Non-pigmented ciliary epithelial cell (primary cell): Measurements from ENCODE around the gene ENPP1.
"Not testable (repeated sequence)": the region's sequence is repeated elsewhere in the genome, so short reads cannot be mapped to it uniquely, and the experiment has no call there.

ENCODE experiments used
- DNase-seq: peaks from one replicate; pipeline ENCODE4 v3.0.0-alpha.2; 2010; ENCODE audit warnings: low read depth

ENPP1 gene

DNA sequence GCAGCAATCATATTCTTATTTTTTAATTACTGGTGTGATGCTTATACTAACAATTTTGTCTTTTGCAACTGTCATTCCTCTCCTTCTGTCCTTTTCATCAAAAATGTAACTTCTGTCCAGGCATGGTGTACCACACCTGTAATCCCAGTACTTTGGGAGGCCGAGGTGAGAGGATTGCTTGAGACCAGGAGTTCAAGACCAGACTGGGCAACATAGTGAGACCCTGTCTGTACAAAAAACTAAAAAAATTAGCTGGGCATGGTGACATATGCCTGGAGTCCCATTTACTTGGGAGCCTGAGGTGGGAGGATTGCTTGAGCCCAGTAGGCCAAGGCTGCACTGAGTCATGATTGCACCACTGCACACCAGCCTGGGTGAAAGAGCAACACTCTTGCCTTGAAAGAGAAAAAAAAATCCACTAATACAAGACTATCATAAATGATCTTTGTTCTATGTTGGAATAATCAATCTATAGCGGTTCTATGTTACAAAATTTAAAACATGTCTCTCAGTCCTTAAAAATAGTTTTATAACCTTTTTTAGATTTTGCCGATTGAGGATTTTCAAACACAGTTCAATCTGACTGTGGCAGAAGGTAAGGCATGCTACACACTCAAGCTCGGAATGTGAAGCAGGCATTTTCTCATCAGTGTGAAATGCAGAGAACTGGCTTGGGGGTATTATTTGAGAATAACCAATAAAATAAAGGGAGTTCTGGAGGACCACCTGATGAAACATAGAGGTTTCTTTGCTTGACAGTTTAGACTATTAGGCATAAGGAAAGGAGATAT lies 70.4 kb downstream of the ENPP1 start:
- no peak for DNase-seq

DNA sequence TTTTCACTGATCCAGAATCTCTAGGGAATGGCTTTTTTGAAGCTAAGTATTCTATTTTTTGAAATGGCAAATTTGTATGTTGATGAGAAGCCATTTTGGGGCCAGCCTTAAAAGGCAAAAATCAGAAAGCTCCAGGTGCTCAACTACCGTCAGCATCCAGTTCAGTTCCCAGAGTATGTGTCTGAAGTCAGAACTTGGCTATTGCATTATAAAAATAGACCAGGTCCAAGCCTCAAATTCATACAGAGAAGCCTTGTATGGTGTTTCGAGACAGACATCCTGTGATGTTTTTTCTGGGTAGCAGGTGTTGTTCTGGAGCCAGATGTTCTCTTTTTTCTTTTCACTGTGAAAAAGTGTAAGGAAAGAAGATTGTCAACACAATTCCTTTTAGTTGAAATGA lies 75.2 kb downstream of the ENPP1 start:
- no peak for DNase-seq

DNA sequence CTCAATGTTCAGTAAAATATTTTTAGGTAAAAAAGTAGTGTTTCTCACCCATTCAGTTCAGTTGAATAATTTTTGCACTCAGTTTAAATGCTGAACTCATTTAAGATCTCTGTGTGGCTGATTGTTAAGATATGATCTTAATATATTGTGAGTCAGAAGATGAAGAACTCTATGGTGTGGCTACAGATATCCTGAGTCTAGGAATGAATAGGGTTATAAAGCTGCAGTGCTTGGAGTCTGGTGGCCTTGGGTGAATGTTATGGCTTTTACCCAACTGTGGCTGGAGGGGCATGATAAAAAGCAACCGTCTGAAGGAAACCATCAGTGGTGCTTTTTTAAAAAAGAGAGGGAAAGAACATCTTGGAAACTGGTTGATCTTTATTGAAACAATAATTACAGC lies 77.4 kb downstream of the ENPP1 start:
- no peak for DNase-seq

DNA sequence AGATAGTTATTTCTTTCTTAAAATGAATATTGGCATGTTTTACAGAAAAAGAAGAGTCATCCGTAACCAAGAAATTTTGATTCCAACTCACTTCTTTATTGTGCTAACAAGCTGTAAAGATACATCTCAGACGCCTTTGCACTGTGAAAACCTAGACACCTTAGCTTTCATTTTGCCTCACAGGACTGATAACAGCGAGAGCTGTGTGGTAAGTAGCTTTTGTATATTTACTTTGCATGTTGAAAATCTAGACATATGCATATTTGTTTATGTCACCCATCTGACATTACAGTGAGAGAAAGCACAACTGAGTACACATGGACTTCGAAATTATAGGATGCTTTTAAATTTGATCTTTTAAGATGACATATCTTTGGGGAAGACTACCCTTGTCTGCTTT lies 78.7 kb downstream of the ENPP1 start:
- DNase-seq, result no peak

DNA sequence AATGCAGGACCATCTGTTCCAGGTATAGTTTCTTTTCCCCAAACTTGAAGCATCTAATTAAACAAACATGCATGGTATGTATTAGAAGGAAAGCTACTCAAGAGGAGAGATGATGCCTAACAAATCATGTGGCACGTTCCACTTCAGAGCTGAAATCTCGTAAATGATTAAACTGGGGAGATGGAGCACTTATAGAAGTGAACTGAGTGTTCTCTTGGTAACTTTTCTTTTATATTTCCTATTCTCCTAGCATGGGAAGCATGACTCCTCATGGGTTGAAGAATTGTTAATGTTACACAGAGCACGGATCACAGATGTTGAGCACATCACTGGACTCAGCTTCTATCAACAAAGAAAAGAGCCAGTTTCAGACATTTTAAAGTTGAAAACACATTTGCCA lies 82.3 kb downstream of the ENPP1 start:
- no peak for DNase-seq

DNA sequence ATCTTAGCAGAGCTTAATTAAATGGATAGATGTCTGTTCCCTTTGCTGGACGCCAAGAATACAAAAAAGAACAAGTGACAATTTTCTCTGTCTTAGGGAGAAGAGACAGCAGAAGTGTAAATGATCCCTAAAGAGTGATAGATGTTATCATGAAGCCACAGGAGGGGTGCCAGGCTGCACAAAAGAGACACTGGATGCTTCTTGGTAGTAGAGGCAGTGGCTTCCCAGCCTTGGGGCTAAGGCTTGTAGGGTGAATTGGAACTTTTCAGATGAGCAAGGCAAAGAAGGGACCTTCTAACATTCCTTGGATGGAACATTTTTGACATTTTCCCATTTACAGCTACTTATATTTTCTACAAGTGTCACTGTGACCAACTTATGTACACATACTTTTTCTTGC lies 85.4 kb downstream of the ENPP1 start:
- DNase-seq, result no peak

DNA sequence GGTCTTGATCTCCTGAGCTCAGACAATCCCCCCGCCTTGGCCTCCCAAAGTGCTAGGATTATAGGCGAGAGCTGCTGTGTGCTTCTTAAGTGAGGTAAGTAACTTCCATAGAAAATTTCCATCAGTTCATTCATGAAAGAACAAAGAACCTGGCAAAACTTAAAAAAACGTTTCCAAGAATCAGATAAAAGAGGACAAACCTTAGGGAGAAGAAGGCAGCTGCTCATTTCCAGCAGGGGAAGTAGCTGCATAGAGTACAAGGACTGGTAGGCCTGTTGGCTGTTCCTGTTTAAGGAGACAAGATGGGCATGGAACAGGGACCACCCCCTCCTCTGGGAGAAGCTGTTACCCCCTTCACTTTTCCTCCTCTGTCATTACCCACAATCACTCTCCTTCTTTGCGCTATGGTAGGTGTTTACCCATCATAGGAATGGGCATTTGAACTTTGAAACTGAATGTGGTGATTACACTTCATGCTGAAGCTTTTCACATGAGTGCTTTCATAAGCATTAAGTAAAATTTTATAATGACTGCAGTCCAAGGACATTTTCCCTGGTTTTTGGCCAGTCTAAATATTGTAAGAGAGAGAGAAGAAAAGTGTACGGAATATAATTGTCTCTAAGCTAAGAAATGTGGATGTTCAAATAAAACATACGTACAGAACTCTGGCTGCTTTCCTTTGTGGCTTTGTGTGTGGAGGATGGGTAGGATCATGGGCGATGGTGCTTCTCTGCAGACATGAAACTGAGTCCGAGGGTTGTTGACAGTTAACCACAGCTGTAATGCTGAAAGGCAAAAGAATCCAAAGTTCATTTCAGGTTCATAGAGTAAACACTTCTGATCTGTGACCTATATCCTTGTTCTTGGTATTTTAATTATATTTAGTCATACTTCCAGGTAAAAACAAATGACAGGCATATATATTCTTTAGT lies 86.9 kb downstream of the ENPP1 start:
- no peak for DNase-seq

DNA sequence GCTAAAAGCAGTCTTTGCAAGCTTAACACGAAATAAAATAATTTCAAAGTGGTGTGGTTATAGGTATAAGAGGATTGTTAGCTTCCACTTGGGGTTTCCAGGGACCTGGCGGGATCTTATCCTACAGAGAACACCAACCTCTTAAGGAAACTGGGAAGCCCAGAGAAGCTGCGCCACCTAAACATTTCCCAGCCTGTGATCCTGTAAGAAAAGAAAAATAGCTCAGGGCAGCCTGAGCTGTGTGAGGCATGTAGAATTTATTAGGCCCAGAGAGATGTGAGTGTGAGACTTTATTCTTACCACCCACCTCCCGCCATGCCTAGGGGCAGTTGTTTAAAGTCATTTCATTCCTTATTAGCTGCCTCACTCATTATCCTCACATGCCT lies 89.2 kb downstream of the ENPP1 start:
- no peak for DNase-seq

DNA sequence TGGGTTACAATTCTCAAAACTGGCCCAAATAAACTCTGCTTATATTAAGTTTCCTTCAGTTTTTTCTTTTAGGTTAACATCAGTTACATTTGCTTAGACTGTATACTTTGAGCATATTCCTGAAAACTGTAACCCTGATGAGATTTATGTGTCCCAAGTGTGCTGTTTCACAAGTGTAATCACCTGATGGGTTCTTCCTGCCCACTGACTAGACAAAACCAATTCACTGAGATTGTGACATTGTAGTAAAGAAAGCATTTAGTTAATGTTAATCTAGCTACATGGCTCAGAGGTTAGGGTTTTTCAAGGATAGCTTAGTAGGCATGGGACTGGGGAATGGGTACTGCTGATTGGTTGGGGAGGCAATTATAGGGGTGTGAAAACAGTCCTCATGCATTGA lies 89.8 kb downstream of the ENPP1 start:
- no peak for DNase-seq

DNA sequence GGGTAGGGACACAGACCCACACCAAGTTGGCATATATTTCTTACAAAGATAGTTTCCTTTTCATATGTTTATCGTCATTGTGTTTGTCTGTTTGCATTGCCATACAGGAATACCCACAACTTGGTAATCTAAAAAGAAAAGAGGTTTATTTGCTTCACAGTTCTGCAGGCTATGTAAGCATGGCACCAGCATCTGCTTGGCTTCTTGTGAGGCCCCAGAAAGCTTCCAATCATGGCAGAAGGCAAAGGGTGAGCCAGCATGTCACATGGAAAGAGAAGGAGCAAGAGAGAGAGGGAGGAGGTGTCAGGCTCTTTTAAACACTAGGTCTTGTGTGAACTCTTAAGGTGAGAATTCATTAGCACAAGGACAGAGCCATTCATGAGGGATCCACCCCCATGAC lies 90.9 kb downstream of the ENPP1 start:
- no peak for DNase-seq

DNA sequence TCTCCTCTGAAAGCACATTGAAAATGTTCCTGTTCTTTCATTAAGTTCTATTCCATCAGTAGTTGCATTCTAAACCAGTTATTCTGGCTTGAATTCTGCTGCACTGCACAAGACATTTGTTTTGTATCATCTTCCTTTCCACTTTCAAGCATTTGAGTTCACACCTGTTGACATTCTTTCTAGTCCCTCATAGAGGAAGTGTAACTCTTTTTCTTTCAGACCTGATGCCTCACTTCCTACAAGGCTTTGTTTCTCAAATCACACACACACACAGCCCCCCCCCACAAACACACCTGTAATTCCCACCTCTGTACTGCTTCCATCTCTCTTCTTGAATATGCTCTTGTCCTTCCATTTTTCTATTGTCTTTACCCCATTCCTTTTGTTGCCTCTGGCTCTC lies 92.4 kb downstream of the ENPP1 start:
- DNase-seq, result no peak

DNA sequence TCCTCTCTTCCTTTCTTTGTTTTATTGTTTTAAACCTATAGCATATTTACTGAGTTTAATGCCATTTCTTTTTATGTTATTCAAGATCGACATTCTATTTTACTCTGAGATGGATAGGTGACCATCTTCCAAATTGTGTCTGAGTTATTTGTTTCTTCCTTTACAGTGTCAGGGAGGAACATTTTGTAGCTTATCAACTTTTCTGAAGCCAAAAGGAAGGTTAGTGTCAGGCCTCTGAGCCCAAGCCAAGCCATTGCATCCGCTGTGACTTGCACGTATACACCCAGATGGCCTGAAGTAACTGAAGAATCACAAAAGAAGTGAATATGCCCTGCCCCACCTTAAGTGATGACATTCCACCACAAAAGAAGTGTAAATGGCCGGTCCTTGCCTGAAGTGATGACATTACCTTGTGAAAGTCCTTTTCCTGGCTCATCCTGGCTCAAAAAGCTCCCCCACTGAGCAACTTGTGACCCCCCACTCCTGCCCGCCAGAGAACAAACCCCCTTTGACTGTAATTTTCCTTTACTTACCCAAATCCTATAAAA lies 93.6 kb downstream of the ENPP1 start:
- not testable (repeated sequence) for DNase-seq

DNA sequence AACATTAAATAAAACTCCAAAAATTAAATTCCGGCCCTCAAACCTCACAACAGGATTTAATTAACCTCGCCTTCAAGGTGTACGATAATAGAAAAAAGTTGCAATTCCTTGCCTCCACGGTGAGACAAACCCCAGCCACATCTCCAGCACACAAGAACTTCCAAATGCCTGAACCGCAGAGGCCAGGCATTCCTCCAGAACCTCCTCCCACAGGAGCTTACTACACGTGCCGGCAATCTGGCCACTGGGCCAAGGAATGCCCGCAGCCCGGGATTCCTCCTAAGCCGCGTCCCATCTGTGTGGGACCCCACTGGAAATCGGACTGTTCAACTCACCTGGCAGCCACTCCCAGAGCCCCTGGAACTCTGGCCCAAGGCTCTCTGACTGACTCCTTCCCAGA lies 95.9 kb downstream of the ENPP1 start:
- not testable (repeated sequence) for DNase-seq

DNA sequence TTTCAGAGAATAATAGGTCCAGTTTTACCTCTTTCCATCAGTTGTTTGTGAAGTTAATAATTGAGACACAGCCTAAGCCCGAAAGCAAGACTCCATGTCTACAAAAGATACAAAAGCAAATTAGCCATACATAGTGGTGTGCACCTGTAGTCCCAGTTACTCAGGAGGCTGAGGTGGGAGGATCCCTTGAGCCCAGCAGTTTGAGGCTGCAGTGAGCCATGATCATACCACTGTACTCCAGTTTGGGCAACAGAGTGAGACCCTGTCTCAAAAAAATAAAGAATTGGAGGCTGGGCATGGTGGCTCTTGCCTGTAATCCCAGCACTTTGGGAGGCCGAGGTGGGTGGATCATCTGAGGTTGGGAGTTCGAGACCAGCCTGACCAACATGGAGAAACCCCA lies 101.0 kb downstream of the ENPP1 start:
- DNase-seq, result not testable (repeated sequence)

DNA sequence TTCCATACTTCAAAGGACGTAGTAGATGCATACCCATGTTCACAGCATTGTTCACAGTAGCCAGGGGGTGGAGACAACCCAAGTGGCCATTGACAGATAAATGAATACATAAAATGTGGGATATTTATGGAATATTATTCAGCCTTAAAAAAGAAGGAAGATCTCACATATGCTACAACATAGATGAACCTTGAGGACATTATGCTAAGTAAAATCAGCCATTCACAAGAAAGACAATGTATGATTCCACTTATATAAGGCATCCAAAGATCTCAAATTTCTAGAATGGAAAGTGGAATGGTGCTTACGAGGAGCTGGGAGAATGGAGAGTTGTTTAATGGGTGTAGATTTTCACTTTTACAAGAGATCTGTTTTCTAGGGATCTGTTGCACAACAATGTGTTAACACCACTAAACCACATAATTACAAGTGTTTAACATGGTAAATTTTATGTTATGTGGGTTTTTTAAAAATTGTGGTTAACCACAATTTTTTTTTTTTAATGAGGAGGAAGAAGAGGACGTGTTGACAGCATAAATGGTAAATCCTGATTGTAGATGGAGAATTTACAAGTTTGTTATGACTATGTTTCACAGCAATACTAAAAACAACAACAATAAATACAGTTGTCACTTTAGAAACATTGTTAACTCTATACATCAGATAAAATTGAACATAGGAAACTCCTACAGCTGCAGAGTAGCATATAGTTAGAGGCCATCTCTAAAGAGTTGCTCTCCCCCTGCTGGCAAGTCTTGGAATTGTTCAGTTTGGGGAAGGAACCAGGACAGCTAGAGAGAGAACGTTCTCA lies 101.8 kb downstream of the ENPP1 start:
- no peak for DNase-seq

DNA sequence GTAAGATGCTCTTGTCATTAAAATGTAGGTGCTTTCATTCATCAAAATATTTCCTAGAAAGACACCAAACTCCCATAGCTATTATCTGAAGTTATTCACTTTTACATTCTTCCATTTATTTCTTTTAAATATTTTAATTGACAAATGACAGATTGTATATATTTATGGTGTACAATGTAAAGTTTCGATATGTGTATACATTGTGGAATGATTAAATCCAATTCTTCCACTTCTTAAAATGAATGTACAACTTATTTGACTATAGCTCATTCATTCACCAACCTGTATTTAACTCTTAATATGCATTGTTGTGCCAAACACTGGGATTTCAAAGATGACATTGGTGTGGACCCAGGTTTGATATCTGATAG lies 102.4 kb downstream of the ENPP1 start:
- no peak for DNase-seq

DNA sequence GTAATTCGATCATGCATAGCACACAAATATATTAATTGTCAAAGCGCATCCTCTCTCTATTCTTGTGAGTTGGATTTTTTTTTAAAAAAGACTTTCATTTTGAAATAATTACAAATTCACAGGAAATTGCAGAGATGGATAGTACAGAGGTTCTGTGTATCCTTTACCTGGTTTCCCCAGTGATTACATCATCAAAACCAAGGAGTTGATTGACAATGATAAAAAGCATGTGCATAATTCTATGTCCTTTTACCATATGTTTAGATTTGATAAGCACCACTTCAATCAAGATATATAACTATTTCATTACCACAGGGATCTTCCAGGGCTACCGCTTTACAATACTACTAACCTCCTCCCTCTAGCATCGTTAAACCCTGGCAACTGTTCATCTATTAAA lies 103.1 kb downstream of the ENPP1 start:
- DNase-seq, result no peak

DNA sequence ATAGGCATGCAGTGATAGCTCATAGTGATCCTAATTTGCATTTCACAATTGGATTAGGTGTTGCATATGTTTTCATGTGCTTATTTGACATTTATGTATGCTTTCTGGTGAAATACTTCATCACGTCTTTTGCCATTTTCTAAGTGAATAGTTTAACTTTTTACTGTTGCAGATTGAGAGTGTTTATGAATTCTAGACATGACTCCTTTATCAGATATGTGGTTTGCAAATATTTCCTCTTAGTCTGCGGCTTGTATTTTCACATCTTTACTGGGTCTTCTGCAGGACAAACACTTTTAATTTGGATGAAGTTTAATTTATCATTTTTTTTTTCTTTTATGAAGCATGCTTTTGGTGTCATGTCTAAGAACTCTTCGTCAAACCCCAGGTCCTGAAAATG lies 104.1 kb downstream of the ENPP1 start:
- DNase-seq, result no peak

DNA sequence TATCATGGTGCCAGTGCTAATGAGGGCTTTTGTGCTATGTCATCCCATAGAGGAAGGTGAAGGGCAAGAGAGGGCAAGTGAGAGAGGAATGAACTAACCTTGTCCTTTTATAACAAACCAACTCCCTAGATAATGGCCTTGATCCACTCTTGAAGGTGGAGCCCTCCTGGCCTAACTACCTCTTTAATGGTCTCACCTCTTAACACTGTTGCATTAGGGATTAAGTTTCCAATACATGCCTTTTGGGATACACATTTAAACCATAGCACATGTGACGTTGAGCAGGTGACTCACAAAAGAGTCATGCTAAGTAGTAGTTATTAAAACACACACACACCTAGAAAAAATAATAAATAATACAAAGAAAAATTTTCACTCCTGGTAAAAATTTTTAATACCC lies 106.4 kb downstream of the ENPP1 start:
- DNase-seq, result no peak

DNA sequence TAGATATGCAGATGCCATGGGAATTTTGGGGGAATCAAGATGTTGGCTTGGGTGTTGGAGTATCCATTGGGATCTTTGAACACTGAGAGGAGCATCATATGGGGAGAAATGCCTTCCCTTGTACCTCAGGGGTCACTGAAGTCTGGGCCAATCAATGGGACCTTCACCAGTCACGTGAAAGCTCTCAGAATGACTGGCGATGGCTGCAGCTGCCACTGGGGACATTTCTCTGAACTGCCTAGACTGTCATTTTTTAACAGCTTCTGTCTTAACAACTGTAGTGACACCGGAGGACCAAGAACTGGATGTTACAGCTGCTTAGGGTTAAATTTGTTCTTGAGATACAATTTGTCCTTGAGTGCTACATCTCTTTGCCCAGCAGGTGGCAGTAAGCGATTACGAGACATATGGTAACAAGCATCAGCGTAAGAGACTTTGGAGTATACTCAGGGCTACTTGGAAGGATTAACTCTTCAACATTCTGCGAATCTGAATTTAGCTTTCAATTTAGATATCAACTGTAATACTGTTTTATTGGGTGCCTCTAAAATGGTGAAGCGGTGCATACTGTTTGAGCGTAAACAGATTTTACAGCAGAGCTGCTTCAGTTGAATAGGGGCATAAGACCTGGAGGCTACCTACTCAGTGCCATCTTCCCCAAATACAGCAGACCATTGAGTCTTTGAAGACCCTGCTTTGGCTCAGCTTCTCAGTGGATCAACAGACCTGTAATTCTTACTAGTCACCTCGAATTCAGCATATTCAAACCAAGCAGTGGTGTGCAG lies 107.3 kb downstream of the ENPP1 start:
- peak; percentile 66 for DNase-seq

DNA sequence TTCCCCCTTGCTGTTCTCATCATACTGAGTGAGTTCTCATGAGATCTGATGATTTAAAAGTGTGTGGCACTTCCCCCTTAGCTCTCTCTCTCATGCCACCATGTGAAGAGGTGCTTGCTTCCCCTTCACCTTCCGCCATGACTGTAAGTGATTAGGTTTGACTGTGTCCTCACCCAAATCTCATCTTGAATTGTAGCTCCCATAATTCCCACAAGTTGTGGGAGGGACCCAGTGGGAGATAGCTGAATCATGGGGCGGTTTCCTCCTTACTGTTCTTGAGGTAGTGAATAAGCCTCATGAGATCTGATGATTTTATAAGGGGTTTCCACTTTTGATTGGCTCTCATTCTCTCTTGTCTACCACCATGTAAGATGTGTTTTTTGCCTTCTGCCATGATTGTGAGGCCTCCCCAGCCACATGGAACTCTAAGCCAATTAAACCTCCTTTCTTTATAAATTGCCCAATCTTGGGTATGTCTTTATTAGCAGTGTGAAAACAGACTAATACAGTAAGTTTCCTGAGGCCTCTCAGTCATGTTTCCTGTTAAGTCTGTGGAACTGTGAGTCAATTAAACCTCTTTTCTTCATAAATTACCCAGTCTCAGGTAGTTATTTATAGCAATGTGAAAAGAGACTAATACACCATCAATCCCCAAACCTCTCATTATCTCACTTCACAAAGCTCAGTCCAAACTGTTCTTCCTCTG lies 108.4 kb downstream of the ENPP1 start:
- DNase-seq, result not testable (repeated sequence)
